ENCODE data around the gene TRPV6.
A peak's percentile ranks its signal among the peaks of the same experiment; 100 is the strongest.

The TRPV6 gene

GRCh38 chr7:142885311-142886230, at the start of gene TRPV6:
TRPV6 (minus strand) TSS chr7:142885745.
- DNase-seq (ENCODE audit: low spot score) = no peak

GRCh38 chr7:142934056-142934455, 48.5 kb upstream of the TRPV6 start:
- no peak for DNase-seq (ENCODE audit: low spot score)

- DNase-seq (ENCODE audit: low spot score) = no peak
These were observed 48.1 kb upstream of the TRPV6 start, which contains the start of gene TRPV5 for GRCh38 chr7:142933624-142934023. TRPV5 (minus strand) TSS chr7:142933746; CDS start chr7:142933459, 287 bp downstream.

- DNase-seq (ENCODE audit: low spot score) = no peak
These were observed 47.5 kb upstream of the TRPV6 start for GRCh38 chr7:142933092-142933475.

- DNase-seq (ENCODE audit: low spot score) = no peak
These were observed 47.0 kb upstream of the TRPV6 start for GRCh38 chr7:142932386-142933091.

GRCh38 chr7:142930126-142930730, 44.7 kb upstream of the TRPV6 start:
- DNase-seq (ENCODE audit: low spot score) = no peak

- no peak for DNase-seq (ENCODE audit: low spot score)
These were observed 42.4 kb upstream of the TRPV6 start for GRCh38 chr7:142927949-142928348.

GRCh38 chr7:142927085-142927745, 41.7 kb upstream of the TRPV6 start:
- peak; percentile 12 for DNase-seq (ENCODE audit: low spot score)

GRCh38 chr7:142925413-142925812, 39.9 kb upstream of the TRPV6 start:
- DNase-seq (ENCODE audit: low spot score) = no peak

GRCh38 chr7:142923391-142923790, 37.8 kb upstream of the TRPV6 start:
- DNase-seq (ENCODE audit: low spot score) = no peak

GRCh38 chr7:142919656-142920055, 34.1 kb upstream of the TRPV6 start:
- DNase-seq (ENCODE audit: low spot score) = no peak

- no peak for DNase-seq (ENCODE audit: low spot score)
These were observed 33.4 kb upstream of the TRPV6 start for GRCh38 chr7:142918901-142919300.

- no peak for DNase-seq (ENCODE audit: low spot score)
These were observed 31.9 kb upstream of the TRPV6 start for GRCh38 chr7:142917447-142917846.

GRCh38 chr7:142916508-142916907, 31.0 kb upstream of the TRPV6 start:
- DNase-seq (ENCODE audit: low spot score) = no peak

GRCh38 chr7:142915315-142915714, 29.8 kb upstream of the TRPV6 start:
- no peak for DNase-seq (ENCODE audit: low spot score)

- no peak for DNase-seq (ENCODE audit: low spot score)
These were observed 28.6 kb upstream of the TRPV6 start for GRCh38 chr7:142914121-142914520.

GRCh38 chr7:142913566-142913965, 28.0 kb upstream of the TRPV6 start:
- no peak for DNase-seq (ENCODE audit: low spot score)

GRCh38 chr7:142913051-142913450, 27.5 kb upstream of the TRPV6 start:
- no peak for DNase-seq (ENCODE audit: low spot score)

GRCh38 chr7:142910481-142910880, 24.9 kb upstream of the TRPV6 start:
- DNase-seq (ENCODE audit: low spot score) = no peak

- no peak for DNase-seq (ENCODE audit: low spot score)
These were observed 24.5 kb upstream of the TRPV6 start for GRCh38 chr7:142910031-142910433.

GRCh38 chr7:142908921-142909890, 23.7 kb upstream of the TRPV6 start:
- peak; percentile 37 for DNase-seq (ENCODE audit: low spot score)
